NB4 (cell line): ENCODE measurements around the gene DRC1.

Source experiments
- CTCF ChIP-seq: IDR thresholded peaks from one replicate; pipeline ENCODE4 v1.5.1; 2012; ENCODE audit warnings: low read depth, low read length
- MAX ChIP-seq: IDR thresholded peaks from 2 replicates; pipeline ENCODE4 v1.6.1; 2011; ENCODE audit warnings: low read depth, low read length
- MYC ChIP-seq: IDR thresholded peaks from 2 replicates; pipeline ENCODE4 v1.6.1; 2011; ENCODE audit warnings: low read depth, low read length
- POLR2A ChIP-seq: IDR thresholded peaks from 2 replicates; pipeline ENCODE4 v1.6.1; 2011; ENCODE audit warnings: mild to moderate bottlenecking; ENCODE audit not compliant: insufficient read length; ENCODE audit errors: extremely low read depth

- TF ChIP-seq MAX (no peak), POLR2A (no peak), CTCF (no peak), MYC (no peak)
Observed at GRCh38 chr2:26488463-26489212, 86.9 kb downstream of the DRC1 start.
